HepG2 (cell line): ENCODE results near the gene TMEM107. TPM values are rescaled to one million over a fixed set of nuclear protein-coding genes. Genes with fewer than 3 reads are reported as not detected.

ENCODE experiments used
- ARNT ChIP-seq: fragments of 450-650 bp; IDR thresholded peaks from 2 replicates; pipeline ENCODE4 v1.6.1; 2017
- DMAP1 ChIP-seq: IDR thresholded peaks from 2 replicates; pipeline ENCODE4 v1.6.1; 2016
- HNF1B ChIP-seq: sonication (generic); formaldehyde crosslinking; IDR thresholded peaks from 2 replicates; pipeline ENCODE4 v1.5.1; 2020; ENCODE audit warnings: mild to moderate bottlenecking, moderate library complexity, missing genetic modification reagents
- NR2F2 ChIP-seq: IDR thresholded peaks from 2 replicates; pipeline ENCODE4 v1.6.1; 2012; ENCODE audit warnings: low read depth, inconsistent platforms, borderline replicate concordance
- RAD51 ChIP-seq: fragments of 450-650 bp; IDR thresholded peaks from 2 replicates; pipeline ENCODE4 v1.6.1; 2016; ENCODE audit warnings: borderline replicate concordance
- TFAP4 ChIP-seq: sonication (generic); IDR thresholded peaks from 2 replicates; pipeline ENCODE4 v1.6.1; 2016; ENCODE audit warnings: low read depth, borderline replicate concordance
- ZBTB25 ChIP-seq: IDR thresholded peaks from 2 replicates; pipeline ENCODE4 v1.6.1; 2018; ENCODE audit warnings: missing genetic modification reagents
- ZC3H13 ChIP-seq: sonication (generic); formaldehyde crosslinking; IDR thresholded peaks from 2 replicates; pipeline ENCODE4 v1.8.1; 2023; ENCODE audit warnings: mild to moderate bottlenecking, missing genetic modification reagents, moderate library complexity
- ZFAT ChIP-seq: sonication (generic); formaldehyde crosslinking; conservative IDR thresholded peaks from 2 replicates; pipeline ENCODE4 v1.8.1; 2023; ENCODE audit warnings: missing genetic modification reagents, inconsistent platforms
- ZNF577 ChIP-seq: sonication (generic); formaldehyde crosslinking; IDR thresholded peaks from 2 replicates; pipeline ENCODE4 v1.4.0; 2020; ENCODE audit warnings: mild to moderate bottlenecking, low read depth, missing genetic modification reagents, borderline replicate concordance
- ZNF670 ChIP-seq: sonication (generic); formaldehyde crosslinking; IDR thresholded peaks from 2 replicates; pipeline ENCODE4 v1.8.0; 2022; ENCODE audit warnings: mild to moderate bottlenecking, missing genetic modification reagents, borderline replicate concordance
- ZNF687 ChIP-seq: sonication (generic); formaldehyde crosslinking; IDR thresholded peaks from 2 replicates; pipeline ENCODE4 v1.5.1; 2020; ENCODE audit warnings: mild to moderate bottlenecking, missing genetic modification reagents, moderate library complexity
- polyA plus RNA-seq, 8 experiments: library from polyadenylated mRNA; depleted of rRNA in 3 of 8; stranded (reverse) in 7 of 8; unstranded in 1 of 8; fragments of >200 nt; fragmentation: Illumina TruSeq in 4 of 8; extraction: Trizol in 4 of 8; gene quantifications; 2 replicates each; pipeline versions ENCODE4 v1.2.1 to v1.2.3, GENCODE V29; 2011 to 2016; ENCODE audit warnings: low read depth in 4 of 8, missing spikeins in 1 of 8, mixed read lengths in 1 of 8; ENCODE audit not compliant: insufficient read depth in 1 of 8
- total RNA-seq, 5 experiments: library from RNA; depleted of rRNA; stranded (reverse); fragments of >200 nt; fragmentation: Illumina TruSeq; extraction: Trizol; gene quantifications; 2 replicates each; pipeline ENCODE4 v1.2.3, GENCODE V29; 2016; ENCODE audit warnings: low read depth in 1 of 5
- TF ChIP-seq, protein P1 (sequence below): sonication (generic); formaldehyde crosslinking; IDR thresholded peaks from 2 replicates; pipeline ENCODE4 v1.4.0; 2020; ENCODE audit warnings: missing genetic modification reagents
- TF ChIP-seq, protein P2 (sequence below): sonication (generic); formaldehyde crosslinking; IDR thresholded peaks from 2 replicates; pipeline ENCODE4 v1.4.0; 2020; ENCODE audit warnings: missing genetic modification reagents

The TMEM107 gene
- total and polyA plus RNA-seq, 2 of the 13 experiments (the other 11 are each of a cell fraction or from before 2014, with no cell fraction given) = 7.2 to 15.3 TPM

- TF ChIP-seq, protein P1, sequence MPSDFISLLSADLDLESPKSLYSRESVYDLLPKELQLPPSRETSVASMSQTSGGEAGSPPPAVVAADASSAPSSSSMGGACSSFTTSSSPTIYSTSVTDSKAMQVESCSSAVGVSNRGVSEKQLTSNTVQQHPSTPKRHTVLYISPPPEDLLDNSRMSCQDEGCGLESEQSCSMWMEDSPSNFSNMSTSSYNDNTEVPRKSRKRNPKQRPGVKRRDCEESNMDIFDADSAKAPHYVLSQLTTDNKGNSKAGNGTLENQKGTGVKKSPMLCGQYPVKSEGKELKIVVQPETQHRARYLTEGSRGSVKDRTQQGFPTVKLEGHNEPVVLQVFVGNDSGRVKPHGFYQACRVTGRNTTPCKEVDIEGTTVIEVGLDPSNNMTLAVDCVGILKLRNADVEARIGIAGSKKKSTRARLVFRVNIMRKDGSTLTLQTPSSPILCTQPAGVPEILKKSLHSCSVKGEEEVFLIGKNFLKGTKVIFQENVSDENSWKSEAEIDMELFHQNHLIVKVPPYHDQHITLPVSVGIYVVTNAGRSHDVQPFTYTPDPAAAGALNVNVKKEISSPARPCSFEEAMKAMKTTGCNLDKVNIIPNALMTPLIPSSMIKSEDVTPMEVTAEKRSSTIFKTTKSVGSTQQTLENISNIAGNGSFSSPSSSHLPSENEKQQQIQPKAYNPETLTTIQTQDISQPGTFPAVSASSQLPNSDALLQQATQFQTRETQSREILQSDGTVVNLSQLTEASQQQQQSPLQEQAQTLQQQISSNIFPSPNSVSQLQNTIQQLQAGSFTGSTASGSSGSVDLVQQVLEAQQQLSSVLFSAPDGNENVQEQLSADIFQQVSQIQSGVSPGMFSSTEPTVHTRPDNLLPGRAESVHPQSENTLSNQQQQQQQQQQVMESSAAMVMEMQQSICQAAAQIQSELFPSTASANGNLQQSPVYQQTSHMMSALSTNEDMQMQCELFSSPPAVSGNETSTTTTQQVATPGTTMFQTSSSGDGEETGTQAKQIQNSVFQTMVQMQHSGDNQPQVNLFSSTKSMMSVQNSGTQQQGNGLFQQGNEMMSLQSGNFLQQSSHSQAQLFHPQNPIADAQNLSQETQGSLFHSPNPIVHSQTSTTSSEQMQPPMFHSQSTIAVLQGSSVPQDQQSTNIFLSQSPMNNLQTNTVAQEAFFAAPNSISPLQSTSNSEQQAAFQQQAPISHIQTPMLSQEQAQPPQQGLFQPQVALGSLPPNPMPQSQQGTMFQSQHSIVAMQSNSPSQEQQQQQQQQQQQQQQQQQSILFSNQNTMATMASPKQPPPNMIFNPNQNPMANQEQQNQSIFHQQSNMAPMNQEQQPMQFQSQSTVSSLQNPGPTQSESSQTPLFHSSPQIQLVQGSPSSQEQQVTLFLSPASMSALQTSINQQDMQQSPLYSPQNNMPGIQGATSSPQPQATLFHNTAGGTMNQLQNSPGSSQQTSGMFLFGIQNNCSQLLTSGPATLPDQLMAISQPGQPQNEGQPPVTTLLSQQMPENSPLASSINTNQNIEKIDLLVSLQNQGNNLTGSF (CRISPR knock-in tag) = 0 out of 2 replicates have a peak, but pooled peaks have one; percentile 41
- no peak for TF ChIP-seq ZC3H13 (CRISPR knock-in tag)
- no peak for TF ChIP-seq ZNF577 (CRISPR knock-in tag)
- TF ChIP-seq ZNF687 (CRISPR knock-in tag) = peak; percentile 80
- TF ChIP-seq NR2F2 = no peak
- no peak for TF ChIP-seq TFAP4
- no peak for TF ChIP-seq RAD51
- TF ChIP-seq HNF1B = peak; percentile 43; the same call in 1 of the 2 replicates
- no peak; the same call in 1 of the 2 replicates for TF ChIP-seq ZNF670
- peak; percentile 37; the same call in 1 of the 2 replicates for TF ChIP-seq DMAP1
- TF ChIP-seq ZFAT (CRISPR knock-in tag) = no peak
- no peak for TF ChIP-seq ARNT
- TF ChIP-seq, protein P2, sequence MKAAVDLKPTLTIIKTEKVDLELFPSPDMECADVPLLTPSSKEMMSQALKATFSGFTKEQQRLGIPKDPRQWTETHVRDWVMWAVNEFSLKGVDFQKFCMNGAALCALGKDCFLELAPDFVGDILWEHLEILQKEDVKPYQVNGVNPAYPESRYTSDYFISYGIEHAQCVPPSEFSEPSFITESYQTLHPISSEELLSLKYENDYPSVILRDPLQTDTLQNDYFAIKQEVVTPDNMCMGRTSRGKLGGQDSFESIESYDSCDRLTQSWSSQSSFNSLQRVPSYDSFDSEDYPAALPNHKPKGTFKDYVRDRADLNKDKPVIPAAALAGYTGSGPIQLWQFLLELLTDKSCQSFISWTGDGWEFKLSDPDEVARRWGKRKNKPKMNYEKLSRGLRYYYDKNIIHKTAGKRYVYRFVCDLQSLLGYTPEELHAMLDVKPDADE (CRISPR knock-in tag) = no peak
- no peak for TF ChIP-seq ZBTB25 (CRISPR knock-in tag)
These were observed 19.8 kb downstream of the TMEM107 start (continued) for GRCh38 chr17:8156246-8156992.
